Measurements from ENCODE around the gene GRID2.

The GRID2 gene

DNA sequence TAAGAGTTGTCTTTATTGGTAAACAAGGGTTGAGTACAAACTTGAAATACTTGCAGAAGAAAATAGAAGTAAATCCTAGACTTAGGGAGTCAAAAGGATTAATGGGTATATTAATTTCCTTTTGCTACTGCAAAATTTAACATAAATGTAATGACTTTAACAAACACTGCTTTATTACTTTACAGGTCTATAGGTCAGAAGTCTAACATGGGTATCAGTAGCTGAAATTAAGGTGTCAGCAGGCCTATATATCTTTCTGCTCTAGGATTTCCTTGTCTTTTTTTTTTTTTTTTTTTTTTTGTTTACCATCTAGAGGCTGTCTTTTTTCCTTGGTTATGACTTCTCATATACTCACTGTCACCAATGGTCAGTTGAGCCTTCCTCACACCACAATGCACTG, 220.4 kb downstream of the GRID2 start:
- no peak for DNase-seq (ENCODE audit: low spot score)

DNA sequence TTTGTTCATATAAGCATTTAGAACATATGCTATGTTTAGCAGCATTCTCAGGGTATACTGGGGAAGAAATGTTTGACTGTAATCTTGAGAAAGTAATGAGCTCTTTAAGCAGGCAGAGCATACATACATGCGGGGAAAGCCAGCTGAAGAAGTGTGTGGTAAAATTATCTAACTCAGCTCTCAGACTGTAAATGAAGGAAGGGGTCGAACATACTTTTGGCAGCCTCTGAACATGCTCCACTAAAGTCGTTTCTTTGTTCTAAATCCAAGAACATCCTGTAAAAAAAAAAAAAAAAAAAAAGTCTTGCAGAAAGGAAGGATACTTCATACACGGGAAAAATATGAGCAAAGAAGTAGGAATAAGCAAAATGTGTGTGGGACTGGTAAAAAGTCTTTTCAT, 224.8 kb downstream of the GRID2 start:
- no peak for DNase-seq (ENCODE audit: low spot score)

DNA sequence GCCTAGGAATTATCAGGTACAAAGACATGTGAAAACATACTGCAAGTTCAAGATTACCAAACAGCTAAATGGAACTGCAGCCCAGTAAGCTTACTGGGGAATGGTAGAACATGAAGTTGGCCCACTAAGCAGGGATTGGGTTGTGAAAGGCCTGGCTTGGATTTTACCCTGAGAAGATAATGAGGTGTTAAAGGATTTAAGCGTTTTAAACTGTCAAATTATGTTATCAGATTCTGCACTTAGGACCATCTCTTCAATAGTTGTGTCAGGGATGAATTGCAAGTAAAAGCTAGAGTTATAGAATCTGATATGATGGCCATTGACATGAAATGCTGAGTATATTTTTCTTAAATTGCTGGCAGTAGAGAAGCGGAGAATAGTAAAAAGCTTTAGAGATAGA, 225.7 kb downstream of the GRID2 start:
- DNase-seq (ENCODE audit: low spot score), result no peak

DNA sequence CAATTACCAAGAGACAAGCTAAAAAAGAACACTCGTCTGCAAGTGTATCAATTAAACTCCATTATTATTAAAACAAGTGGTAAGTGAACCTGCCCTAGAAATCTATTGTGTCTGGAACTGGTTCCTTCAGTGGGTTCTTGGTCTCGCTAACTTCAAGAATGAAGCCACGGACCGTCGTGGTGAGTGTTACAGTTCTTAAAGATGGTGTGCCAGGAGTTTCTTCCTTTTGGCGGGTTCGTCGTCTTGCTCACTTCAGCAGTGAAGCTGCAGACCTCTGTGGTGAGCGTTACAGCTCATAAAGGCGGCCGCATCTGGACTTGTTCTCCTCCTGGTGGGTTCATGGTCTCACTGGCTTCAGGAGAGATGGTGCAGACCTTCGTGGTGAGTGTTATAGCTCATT, 231.8 kb downstream of the GRID2 start:
- DNase-seq (ENCODE audit: low spot score), result no peak

DNA sequence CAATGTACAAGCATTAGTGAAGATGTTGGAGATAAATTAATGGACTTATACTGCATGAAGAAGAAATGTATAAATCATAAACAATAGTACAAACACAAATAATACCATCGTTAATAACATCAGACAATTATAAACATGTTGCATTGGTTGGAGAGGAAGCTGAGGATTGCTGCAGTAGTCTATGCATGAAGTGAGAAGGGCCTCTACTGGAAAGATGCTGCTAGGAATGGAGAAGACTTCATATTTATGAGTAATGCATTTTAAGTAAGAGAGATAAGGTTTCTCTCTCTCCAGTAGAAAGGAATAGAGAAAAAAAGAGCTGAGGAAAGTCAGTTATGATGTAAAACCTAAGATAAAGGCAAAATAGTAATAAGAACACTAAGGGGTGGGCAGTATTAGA, 247.8 kb downstream of the GRID2 start:
- DNase-seq (ENCODE audit: low spot score), result no peak

DNA sequence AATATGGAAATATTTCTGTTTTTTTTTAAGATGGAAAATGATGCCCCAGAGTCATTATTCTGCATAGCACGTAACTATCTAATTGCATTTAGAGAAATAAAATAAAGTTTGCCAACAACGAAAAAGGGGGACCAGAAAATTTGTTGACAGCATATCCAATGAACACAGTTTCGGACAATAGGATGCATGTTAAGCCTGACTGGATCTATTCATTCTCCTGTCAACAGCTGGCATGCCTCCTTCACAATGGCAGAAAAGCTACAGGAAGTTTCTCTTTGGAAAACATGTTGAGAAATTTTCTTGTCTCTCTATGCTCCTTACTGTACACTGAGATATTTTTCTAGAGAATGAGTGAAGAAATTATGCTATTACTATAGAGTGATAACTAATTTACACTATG, 262.5 kb downstream of the GRID2 start:
- DNase-seq (ENCODE audit: low spot score), result no peak

DNA sequence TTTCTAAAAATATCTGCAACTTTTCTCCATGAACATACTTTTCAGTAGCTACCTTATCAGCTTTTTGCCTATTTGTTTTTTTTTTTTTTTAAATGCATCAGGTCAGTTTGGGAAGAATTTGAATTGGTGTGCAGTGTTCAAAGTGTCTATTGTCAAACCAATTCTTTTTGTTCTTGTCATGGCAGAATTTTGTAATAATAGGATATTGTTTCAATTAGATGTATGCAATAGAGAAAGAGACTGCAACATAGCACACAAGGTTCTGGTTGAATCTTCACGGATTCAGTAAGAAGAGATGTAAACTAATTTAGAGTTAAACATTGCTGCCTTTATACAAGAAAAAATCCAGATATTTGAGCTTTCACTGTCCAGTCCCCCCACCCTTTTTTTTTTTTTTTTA, 277.1 kb downstream of the GRID2 start:
- no peak for DNase-seq (ENCODE audit: low spot score)

DNA sequence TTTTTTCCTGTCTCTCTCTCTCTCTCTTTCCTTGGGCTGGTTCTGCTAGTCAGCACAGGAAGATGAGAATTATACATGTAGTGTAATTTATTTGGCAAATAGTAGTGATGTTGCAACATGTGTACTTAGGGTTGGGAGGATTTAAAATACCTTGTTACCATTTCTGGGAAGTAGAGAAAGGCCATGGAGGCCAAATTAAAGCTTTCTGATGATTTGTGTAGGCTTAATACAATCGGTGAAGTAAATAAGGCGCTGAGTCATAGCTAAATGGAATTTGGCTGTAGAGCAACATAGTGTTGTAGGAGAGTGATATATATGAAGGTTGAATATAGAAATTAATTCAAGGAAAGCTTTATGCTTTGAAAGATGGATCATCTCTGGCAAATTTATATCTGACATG, 295.3 kb downstream of the GRID2 start:
- no peak for DNase-seq (ENCODE audit: low spot score)

DNA sequence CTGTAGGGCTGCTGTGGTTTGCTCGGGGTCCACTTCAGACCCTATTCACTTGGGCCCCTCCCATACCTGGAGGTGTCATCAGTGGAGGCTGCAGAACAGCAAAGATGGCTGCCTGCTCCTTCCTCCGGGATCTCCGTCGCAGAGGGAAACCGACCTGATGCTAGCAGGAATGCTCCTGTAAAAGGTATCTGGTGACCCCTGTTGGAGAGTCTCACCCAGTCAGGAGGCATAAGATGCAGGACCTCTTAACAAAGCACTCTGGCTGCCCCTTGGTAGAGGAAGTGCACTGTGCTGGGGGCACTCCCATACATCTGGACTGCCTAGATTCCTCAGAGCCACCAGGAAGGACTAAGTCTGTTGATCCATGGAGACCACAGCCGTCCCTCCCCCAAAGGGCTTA, 296.9 kb downstream of the GRID2 start:
- no peak for DNase-seq (ENCODE audit: low spot score)

DNA sequence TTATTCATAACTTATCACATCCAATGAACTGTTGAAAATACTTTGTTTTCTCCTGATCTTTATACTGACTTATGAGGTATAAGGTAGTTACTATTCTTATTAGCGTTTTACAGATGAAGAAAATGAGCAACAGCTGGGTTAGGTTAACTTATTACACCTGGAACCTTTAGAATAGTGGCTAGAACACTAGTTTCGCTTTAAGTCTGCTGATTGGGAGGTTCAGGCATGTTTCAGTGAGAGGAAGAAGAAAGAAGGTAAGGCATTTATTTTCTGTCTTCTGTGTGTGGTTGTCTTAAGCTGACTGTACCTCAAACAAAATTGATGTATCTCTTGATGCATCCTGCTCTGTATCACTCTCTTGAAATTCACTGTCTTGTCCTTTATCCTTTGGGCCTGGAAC, 302.5 kb downstream of the GRID2 start:
- DNase-seq (ENCODE audit: low spot score), result no peak

DNA sequence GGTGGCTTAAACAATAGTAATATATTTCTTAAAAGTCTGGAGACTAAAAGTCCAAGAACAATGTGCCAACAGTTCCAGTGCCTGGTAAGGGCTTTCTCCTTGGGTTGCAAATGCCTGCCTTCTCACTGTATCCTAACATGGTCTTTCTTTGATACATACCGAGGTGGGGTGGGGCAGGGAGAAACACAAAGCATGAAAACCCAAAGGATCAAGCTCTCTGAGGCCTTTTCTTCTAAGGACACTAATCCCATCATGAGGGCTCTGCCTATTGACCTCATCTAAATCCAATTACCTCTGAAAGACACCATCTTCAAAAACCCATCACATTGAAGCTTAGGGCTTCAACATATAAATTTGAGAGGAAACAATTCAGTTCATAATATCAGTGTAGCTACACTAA, 311.3 kb downstream of the GRID2 start:
- no peak for DNase-seq (ENCODE audit: low spot score)

DNA sequence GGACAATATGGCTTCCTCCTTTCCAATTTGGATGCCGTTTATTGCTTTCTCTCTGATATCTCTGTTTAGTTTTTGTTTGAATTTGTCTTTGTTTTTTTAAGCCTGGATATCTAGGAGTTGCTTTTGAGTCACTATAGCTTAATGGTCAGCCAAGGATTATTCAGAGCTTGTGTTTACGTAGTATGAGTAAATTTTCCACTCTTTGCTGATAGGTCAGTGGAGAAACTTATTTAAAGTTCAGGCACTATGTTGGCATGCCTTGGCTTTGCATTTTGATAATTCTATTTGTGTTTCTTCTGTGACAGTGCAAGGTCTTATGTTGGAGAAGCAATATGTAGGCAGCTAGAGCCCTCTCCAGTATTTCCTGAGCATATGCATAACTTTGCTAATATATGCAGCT, 315.2 kb downstream of the GRID2 start:
- DNase-seq (ENCODE audit: low spot score), result no peak

DNA sequence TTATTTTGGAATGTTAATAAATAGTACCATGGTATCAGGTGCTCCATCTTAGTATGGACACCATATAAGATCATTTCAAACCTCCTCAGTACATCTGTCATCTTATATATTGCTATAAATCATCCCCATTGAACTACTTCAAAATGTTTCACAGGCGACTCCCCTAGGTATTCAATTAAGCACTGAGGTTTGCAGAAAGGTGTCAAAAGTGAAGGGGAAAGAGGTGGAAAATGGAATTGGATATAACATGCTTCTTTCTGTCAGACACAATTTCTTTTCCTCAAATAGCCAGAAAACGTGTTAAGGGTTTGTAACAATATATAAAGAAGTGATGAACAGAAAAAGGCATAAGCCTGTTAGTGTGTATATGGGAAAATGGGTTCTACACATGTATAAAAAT, 325.5 kb downstream of the GRID2 start:
- DNase-seq (ENCODE audit: low spot score), result no peak

DNA sequence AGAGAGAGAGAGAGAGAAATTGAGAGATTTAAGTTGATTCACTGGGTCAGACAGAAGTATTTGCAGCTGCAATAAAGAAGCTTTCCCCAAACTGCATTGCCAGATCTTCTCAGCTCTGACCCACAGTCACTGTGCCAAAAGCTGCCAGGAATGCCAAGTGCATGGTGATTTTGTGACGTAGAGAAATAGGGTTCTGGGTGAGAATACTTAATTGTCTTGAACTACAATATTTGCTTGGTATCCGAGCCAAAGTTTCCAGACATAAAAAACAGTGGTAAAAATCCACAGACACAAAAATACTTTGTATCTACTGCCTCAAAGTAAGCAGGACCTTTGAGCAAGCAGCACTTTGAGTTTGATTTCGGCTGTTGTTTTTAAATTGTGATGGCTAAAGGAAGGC, 331.1 kb downstream of the GRID2 start:
- DNase-seq (ENCODE audit: low spot score), result no peak

DNA sequence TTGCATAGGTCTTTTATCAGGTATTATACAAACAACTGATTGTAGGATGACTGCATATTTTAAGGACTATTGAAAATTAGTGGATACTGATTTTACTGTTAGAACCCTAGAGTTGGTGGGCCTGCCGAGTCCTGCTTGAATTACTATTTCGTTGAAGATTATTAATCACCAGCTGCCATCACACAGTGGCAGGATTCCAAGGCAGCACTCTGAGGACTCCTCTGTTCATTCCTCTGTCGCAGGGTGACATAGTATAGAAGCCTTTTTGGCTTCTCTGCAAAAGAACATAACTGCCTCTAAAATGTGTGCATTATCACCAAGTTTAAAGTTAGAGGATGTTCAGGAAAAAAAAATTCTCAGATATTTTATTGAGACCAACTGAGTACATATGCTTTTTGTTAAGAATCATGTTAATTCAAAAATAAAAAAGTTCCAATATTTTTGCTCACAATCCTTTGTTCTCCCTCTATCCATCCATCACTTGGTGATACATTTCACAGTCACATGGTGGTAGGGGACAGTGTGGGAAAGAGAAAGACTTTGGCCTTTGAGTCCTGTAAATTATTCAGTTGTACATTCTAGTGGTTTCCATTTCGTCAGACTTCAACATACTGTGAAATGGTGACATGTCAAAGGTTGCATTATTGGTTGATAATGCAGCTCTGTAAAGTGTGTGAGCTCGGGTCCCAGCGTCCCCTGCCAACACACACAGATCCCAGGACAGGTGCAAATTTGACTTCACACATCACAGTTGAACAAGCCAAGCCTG, 332.5 kb downstream of the GRID2 start:
- no peak for DNase-seq (ENCODE audit: low spot score)

DNA sequence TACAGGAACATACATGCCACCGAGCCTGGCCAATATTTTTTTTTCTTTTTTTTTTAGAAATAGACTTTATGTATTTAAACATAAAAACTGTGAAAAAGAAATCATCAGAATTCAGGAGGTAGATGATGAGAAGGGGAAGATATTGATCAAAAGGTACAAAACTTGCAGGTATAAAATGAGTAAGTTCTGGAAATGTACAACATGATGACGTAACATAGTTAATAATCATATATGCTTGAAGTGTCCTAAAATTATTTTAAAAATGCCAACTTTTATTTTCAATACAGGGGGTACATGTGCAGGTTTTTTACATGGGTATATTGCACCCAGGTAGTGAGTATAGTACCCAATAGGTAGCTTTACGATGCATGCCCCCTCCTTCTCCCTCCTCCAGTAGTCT, 337.6 kb downstream of the GRID2 start:
- DNase-seq (ENCODE audit: low spot score), result no peak

DNA sequence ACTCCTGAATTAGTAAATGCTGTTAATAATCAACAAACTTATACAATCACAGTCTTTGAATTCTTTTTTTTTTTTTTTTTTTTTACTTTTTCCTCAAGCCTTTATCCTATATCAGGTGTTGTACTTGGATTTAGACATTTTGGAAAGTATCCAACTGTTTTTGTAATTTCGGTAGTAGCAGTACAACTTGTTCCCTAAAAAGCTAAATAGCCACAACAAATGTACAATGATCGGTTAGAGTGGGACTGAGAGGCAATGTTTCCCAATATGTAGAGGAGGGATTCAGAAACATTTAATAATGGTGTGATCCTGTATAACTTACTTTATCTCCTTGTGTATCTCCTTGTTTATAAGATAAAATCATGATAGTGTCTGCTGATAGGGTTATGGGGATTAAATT, 343.1 kb downstream of the GRID2 start:
- no peak for DNase-seq (ENCODE audit: low spot score)

DNA sequence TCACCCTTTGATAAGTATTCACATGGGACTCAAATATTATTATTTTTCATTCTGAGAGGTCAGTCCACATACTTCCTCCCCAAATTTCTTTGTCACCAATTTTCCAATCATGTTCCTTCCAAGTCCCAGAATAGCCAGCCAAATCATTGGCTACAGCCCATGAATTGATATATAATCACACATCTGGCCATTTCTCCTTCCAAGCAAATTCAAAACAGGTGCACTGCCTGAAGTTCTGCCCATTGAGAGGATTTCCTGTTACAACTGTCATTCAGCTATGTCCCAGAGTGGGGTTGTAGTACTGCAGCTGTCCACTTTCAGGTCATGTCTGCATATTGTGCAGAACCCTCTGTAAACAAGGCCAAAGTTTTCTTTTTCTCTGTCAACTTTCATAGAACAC, 347.8 kb downstream of the GRID2 start:
- DNase-seq (ENCODE audit: low spot score), result no peak

DNA sequence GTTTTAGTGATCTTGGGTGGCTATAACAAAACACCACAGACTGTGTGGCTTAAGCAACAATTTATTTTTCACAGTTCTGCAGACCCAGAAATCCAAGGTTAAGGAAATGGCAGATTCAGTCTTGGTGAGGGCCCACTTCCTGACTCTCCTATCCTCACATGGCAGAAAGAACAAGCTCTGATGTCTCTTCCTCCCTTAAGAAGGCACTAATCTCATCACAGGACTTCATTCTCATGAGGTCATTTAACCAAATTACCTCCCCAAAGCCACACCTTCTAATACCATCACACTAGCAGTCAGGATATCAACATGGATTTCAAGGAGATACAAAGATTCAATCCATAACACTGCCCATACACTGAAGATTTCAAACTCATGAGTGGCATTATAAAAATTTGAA, 350.3 kb downstream of the GRID2 start:
- DNase-seq (ENCODE audit: low spot score), result no peak

DNA sequence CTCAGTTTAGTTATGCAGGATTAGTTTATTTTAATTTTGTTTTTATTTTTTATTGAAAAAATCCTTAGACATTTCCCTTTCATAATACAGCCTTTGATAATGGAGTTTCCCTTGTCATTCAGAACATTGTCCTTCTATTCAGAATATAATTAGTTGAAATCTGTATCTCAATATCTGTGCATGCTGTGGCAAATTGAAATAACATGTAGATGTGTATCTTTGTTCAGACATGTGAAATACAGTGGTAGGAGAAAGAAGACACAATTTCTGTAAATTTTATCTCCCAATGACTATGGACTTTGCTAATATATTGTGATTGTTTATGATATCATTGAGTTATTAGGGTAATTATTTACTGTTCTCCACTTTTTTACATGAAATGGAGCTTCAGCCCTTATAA, 353.9 kb downstream of the GRID2 start:
- no peak for DNase-seq (ENCODE audit: low spot score)

DNA sequence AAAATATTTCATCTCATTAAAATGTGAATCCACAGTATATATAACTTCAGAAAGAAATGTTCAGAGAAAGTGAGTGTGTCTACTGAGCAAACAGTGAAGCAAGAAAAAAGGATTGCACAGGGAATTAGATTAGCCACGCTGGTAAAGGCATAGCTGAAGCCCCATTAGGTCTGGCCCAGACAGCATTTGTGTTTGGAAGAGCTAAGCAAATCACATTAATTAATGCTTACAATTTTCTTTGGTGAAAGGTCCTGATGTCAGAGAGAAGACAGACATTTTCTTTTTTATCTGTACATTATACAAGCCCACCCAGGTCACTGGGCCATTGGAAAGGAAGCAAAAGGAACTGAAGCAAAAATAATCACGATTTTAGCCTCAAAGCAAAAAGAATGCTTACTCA, 354.6 kb downstream of the GRID2 start:
- no peak for DNase-seq (ENCODE audit: low spot score)

DNA sequence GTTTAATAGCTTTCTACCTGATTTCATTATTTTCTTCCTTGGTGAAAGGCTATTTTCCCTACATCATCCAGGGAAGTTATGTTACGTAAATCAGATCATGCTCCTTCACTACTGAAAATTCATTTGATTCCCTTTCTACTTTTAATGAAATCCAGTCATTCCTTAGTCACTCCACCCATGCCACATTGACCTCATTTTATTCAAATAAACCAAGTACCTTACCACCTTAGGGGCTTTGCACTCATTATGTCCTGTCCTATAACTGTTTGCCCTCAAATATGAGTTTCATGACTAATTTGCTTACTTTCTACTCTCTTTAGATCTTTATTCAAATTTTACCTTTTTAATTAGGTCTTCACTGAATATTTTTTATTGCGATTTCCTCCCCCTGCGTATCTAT, 374.0 kb downstream of the GRID2 start:
- DNase-seq (ENCODE audit: low spot score), result no peak

DNA sequence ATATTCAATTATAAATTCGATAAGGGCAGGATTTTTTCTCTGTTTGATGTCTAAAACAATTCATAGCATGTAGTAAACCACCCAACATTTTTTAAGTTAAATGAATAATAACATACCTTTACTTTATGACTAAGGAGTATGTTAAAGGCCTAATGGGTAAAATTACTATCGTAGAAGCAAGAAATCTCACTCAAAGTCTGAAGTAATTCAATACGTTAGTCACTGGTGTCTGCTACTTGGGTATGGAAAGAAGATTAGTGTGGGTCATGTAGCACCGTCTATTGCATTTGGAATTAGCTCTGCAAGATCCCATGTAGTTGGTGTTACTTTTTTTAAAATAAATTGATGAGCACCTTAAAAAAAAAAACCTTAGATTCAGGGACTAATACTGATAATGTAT, 374.5 kb downstream of the GRID2 start:
- no peak for DNase-seq (ENCODE audit: low spot score)

DNA sequence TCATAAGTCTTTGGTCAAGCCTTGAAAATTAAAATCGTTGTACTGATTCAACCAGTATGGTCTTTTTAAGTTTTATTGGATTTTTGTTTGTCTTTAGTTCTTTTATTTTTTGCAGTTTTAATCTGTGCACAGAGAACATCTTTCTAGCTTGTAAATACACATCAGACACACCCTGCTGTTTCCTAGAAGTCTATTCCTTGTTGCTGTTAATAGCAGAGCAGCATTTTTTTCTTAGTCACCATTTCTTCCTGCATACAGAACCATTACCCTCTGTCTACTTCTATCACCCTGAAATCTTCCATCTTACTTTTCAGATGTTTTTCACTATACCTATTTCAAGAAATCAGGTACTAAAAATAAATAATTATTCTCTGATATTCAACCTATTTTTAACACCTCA, 375.4 kb downstream of the GRID2 start:
- no peak for DNase-seq (ENCODE audit: low spot score)

DNA sequence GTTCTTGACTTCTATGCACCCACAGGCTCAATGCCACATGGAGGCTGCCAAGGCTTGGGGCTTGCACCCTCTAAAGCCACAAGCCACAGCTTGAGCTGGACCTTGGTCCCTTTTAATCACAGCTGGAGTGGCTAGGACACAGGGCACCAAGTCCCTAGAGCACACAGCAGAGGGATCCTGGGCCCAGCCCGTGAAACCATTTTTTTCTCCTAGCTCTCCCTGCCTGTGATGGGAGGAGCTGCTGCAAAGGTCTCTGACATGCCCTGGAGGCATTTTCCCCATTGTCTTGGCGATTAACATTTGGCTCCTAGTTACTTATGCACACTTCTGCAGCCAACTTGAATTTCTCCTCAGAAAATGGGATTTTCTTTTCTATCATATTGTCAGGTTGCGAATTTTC, 410.9 kb downstream of the GRID2 start:
- DNase-seq (ENCODE audit: low spot score), result no peak

Measured in kidney tubule cell (primary cell).